ENCODE results near the gene FHIT. TPM values are rescaled to one million over a fixed set of nuclear protein-coding genes. Genes with fewer than 3 reads are reported as not detected.

The FHIT gene
- total and polyA plus RNA-seq, 2 experiments from 2014 or later, result 0.22 to 0.90 TPM

DNA sequence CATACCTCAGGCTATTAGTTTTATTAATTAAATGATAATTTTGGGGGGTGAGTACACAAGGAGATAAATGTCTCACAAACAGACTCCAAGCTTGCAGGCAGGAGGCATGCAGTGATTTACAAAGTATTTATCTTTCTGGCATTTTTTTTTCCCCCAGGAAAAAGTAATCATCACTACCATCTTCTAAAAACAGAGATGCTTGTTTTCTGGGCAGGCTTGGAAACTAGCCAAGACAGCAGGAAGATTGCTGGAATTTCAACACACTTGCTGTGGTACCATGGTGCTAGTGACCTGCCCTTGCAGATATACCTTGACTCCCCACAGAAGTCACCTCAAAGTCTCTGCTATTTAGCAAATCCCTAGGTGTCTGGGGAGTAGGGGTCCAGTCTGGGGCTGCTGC lies 1468.6 kb downstream of the FHIT start:
- Histone ChIP-seq H3K4me1 (ENCODE audit: insufficient read depth) (no peaks in the 10 kb centered on the region), H3K27me3 (replicated peaks; ENCODE audit: insufficient read depth) (no peaks in the 10 kb centered on the region), H4K20me1 (ENCODE audit: insufficient read depth) (no peaks in the 10 kb centered on the region), H3K9me3 (ENCODE audit: low read depth) (no peaks in the 10 kb centered on the region), H3K4me2 (ENCODE audit: unreplicated experiment) (no peak overlapping the region), H3K79me2 (ENCODE audit: insufficient read depth) (no peaks in the 10 kb centered on the region), H3K9me2 (ENCODE audit: insufficient read depth) (no peaks in the 10 kb centered on the region), H3K4me3 (no peak overlapping the region), H3K27ac (no peak overlapping the region), H2AFZ (no peak overlapping the region), H3K36me3 (ENCODE audit: low read depth) (no peaks in the 10 kb centered on the region), H3F3A (ENCODE audit: insufficient read depth) (no peaks in the 10 kb centered on the region), H3K9ac (no peak overlapping the region)
- DNase-seq, result no peak
- in situ Hi-C loops (cut with MboI), result no loop called here
- TF ChIP-seq EZH2 (IDR thresholded peaks at IDR 0.05; ENCODE audit: insufficient read depth, poor library complexity, severe bottlenecking) (no peak), EZH2phosphoT487 (IDR thresholded peaks at IDR 0.05; ENCODE audit: insufficient read depth, low read depth) (no peak)

DNA sequence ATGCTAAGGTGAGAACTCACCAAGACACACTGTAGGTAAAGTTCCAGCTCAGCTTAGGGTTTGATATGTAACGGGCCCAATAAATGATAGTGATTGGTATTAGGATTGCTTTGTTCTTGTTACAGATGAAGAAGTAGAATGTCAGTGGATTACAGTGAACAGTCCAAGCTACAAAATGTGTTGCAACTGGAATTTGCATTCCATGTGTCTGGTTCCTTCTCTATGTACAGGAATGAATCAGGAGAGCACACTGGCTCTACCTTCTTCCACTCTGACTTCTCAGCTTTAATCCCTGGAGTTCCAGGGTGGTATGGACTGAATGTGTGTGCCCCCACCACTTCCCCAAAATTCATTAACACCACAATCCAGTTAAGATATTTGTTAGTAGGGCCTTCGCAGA lies 1471.0 kb downstream of the FHIT start:
- H3K36me3 ChIP-seq (ENCODE audit: low read depth), result no peaks in the 10 kb centered on the region
- WGBS, 2 experiments (ENCODE audit: low coverage in 1 of 2, low lambda C conversion rate in 2 of 2, missing lambda C conversion rate in 2 of 2), result 93 to 97% methylated on average over 2 of the region's 2 CpGs
- H3K4me1 ChIP-seq (ENCODE audit: insufficient read depth), result peaks cover 8% of the 10 kb centered on the region
- H3K9me3 ChIP-seq (ENCODE audit: low read depth), result no peaks in the 10 kb centered on the region
- DNase-seq, result no peak
- no peaks in the 10 kb centered on the region for H3K27me3 ChIP-seq (replicated peaks; ENCODE audit: insufficient read depth)
- H4K20me1 ChIP-seq (ENCODE audit: insufficient read depth), result no peaks in the 10 kb centered on the region
- H3K9ac ChIP-seq, result no peak overlapping the region
- in situ Hi-C loops (cut with MboI), result no loop called here
- H3K9me2 ChIP-seq (ENCODE audit: insufficient read depth), result no peaks in the 10 kb centered on the region
- H3F3A ChIP-seq (ENCODE audit: insufficient read depth), result peaks cover 7% of the 10 kb centered on the region
- no peak overlapping the region for H2AFZ ChIP-seq
- H3K79me2 ChIP-seq (ENCODE audit: insufficient read depth), result no peaks in the 10 kb centered on the region
- TF ChIP-seq EZH2 (IDR thresholded peaks at IDR 0.05; ENCODE audit: insufficient read depth, poor library complexity, severe bottlenecking) (no peak), EZH2phosphoT487 (IDR thresholded peaks at IDR 0.05; ENCODE audit: insufficient read depth, low read depth) (no peak)
- H3K4me2 ChIP-seq (ENCODE audit: unreplicated experiment), result no peak overlapping the region
- H3K4me3 ChIP-seq, result no peak overlapping the region
- no peak overlapping the region for H3K27ac ChIP-seq

DNA sequence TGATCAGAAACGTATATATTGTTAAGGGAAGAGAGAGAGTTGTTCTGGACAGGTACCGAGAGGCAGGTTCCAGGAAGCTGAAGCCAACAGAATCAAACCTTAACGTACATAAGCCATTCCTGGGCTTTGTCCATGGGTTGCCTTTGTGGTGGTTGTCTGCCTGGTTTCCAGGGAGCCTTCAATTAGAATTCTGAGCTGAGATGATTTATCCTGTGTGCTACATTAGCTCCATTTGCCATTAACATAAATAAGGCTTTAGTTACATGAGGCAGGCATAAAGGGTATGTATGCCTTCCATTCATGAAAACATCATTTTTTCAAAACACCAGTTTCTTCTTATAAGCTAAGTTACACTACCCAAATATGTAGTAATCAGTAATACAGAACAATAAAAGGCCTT lies 1472.0 kb downstream of the FHIT start:
- no peaks in the 10 kb centered on the region for H3K9me3 ChIP-seq (ENCODE audit: low read depth)
- no peaks in the 10 kb centered on the region for H3K36me3 ChIP-seq (ENCODE audit: low read depth)
- H3K9ac ChIP-seq, result no peak overlapping the region
- H3K9me2 ChIP-seq (ENCODE audit: insufficient read depth), result no peaks in the 10 kb centered on the region
- no peak for DNase-seq
- no peaks in the 10 kb centered on the region for H3K79me2 ChIP-seq (ENCODE audit: insufficient read depth)
- 81 to 82% methylated on average over 3 of the region's 3 CpGs for WGBS, 2 experiments (ENCODE audit: low coverage in 1 of 2, low lambda C conversion rate in 2 of 2, missing lambda C conversion rate in 2 of 2)
- no peaks in the 10 kb centered on the region for H4K20me1 ChIP-seq (ENCODE audit: insufficient read depth)
- no peak overlapping the region for H3K4me2 ChIP-seq (ENCODE audit: unreplicated experiment)
- no peaks in the 10 kb centered on the region for H3K27me3 ChIP-seq (replicated peaks; ENCODE audit: insufficient read depth)
- H3K4me3 ChIP-seq, result no peak overlapping the region
- TF ChIP-seq EZH2 (IDR thresholded peaks at IDR 0.05; ENCODE audit: insufficient read depth, poor library complexity, severe bottlenecking) (no peak), EZH2phosphoT487 (IDR thresholded peaks at IDR 0.05; ENCODE audit: insufficient read depth, low read depth) (no peak)
- no peak overlapping the region for H3K27ac ChIP-seq
- peaks cover 16% of the 10 kb centered on the region for H3F3A ChIP-seq (ENCODE audit: insufficient read depth)
- H2AFZ ChIP-seq, result no peak overlapping the region
- H3K4me1 ChIP-seq (ENCODE audit: insufficient read depth), result peaks cover 15% of the 10 kb centered on the region
- in situ Hi-C loops (cut with MboI), result no loop called here

DNA sequence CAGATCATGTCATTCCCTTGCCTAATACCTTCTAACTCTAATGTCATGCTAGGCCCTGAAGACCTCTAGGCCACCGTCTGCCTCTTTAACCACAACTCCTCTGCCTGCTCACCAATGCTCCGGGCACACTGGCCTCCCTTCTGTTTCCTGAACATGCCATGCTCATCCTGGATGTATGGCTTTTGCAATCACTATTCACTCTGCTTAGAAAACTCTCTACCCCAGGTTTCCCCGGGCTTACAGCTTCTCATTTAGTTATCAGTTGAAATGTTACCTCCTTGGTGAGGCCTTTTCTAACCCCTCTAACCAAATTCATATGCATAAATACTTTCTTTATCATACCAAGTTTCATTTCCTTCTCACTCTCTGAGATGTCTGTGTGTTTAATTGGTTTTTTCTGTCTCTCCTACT lies 1473.6 kb downstream of the FHIT start:
- no peak for DNase-seq
- H3K27ac ChIP-seq, result no peak overlapping the region
- H3F3A ChIP-seq (ENCODE audit: insufficient read depth), result peaks cover 20% of the 10 kb centered on the region
- in situ Hi-C loops (cut with MboI), result no loop called here
- H3K4me2 ChIP-seq (ENCODE audit: unreplicated experiment), result no peak overlapping the region
- no peaks in the 10 kb centered on the region for H4K20me1 ChIP-seq (ENCODE audit: insufficient read depth)
- peaks cover 20% of the 10 kb centered on the region for H3K4me1 ChIP-seq (ENCODE audit: insufficient read depth)
- TF ChIP-seq EZH2 (IDR thresholded peaks at IDR 0.05; ENCODE audit: insufficient read depth, poor library complexity, severe bottlenecking), result no peak
- TF ChIP-seq EZH2phosphoT487 (IDR thresholded peaks at IDR 0.05; ENCODE audit: insufficient read depth, low read depth), result no peak
- H2AFZ ChIP-seq, result no peak overlapping the region
- no peaks in the 10 kb centered on the region for H3K36me3 ChIP-seq (ENCODE audit: low read depth)
- no peak overlapping the region for H3K9ac ChIP-seq
- no peak overlapping the region for H3K4me3 ChIP-seq
- H3K27me3 ChIP-seq (replicated peaks; ENCODE audit: insufficient read depth), result no peaks in the 10 kb centered on the region
- no peaks in the 10 kb centered on the region for H3K9me2 ChIP-seq (ENCODE audit: insufficient read depth)
- WGBS, 2 experiments (ENCODE audit: low coverage in 1 of 2, low lambda C conversion rate in 2 of 2, missing lambda C conversion rate in 2 of 2), result 82 to 94% methylated on average over 3 of the region's 3 CpGs
- no peaks in the 10 kb centered on the region for H3K79me2 ChIP-seq (ENCODE audit: insufficient read depth)
- no peaks in the 10 kb centered on the region for H3K9me3 ChIP-seq (ENCODE audit: low read depth)

DNA sequence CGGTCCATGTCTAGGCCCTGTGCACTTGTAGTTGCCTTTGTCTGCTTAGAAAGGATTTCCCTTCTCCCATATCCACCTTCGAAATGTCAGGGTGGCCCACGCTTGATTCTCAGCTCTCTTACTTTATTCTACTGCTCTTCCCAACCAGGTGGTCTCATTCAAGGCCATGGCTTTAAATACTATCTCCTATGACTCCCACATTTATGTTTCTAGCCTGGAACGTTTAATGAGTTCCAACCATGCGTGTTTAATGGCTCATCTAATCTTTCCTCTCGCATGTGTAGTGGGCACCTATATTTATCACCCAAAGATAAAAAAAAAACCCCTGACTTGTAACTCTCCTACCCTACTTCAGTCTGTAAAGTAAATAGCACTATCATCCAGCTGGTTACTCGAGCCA lies 1474.2 kb downstream of the FHIT start:
- H3K9ac ChIP-seq, result no peak overlapping the region
- H3K27me3 ChIP-seq (replicated peaks; ENCODE audit: insufficient read depth), result no peaks in the 10 kb centered on the region
- in situ Hi-C loops (cut with MboI), result no loop called here
- H3K36me3 ChIP-seq (ENCODE audit: low read depth), result no peaks in the 10 kb centered on the region
- no peaks in the 10 kb centered on the region for H3K79me2 ChIP-seq (ENCODE audit: insufficient read depth)
- H4K20me1 ChIP-seq (ENCODE audit: insufficient read depth), result no peaks in the 10 kb centered on the region
- no peak overlapping the region for H3K27ac ChIP-seq
- no peak overlapping the region for H3K4me2 ChIP-seq (ENCODE audit: unreplicated experiment)
- H3K4me1 ChIP-seq (ENCODE audit: insufficient read depth), result peaks cover 23% of the 10 kb centered on the region
- TF ChIP-seq EZH2 (IDR thresholded peaks at IDR 0.05; ENCODE audit: insufficient read depth, poor library complexity, severe bottlenecking) (no peak), EZH2phosphoT487 (IDR thresholded peaks at IDR 0.05; ENCODE audit: insufficient read depth, low read depth) (no peak)
- H3K9me2 ChIP-seq (ENCODE audit: insufficient read depth), result no peaks in the 10 kb centered on the region
- no peaks in the 10 kb centered on the region for H3K9me3 ChIP-seq (ENCODE audit: low read depth)
- no peak for DNase-seq
- peaks cover 22% of the 10 kb centered on the region for H3F3A ChIP-seq (ENCODE audit: insufficient read depth)
- no peak overlapping the region for H2AFZ ChIP-seq
- H3K4me3 ChIP-seq, result no peak overlapping the region
- WGBS, 2 experiments (ENCODE audit: low coverage in 1 of 2, low lambda C conversion rate in 2 of 2, missing lambda C conversion rate in 2 of 2), result 89 to 90% methylated on average over 7 of the region's 7 CpGs

All from GM23248 (cell line).